WTC11 (cell line): ENCODE results near the gene ALOX15B. TPM values are rescaled to one million over a fixed set of nuclear protein-coding genes. Genes with fewer than 3 reads are reported as not detected.

ENCODE experiments used
- ATAC-seq: fragments of 200-7000 bp; cut with Tn5 transposase; 2 replicates; pipeline ENCODE4 v1.10.0; 2021; ENCODE audit warnings: mild to moderate bottlenecking, moderate library complexity
- CTCF ChIA-PET: fragments of 300-600 bp; sonication (Branson Sonifier 250); formaldehyde crosslinking; loops from one replicate; lab custom pipeline; 2021; ENCODE audit warnings: antibody characterized with exemption; lab: Charles Lee
- POLR2A ChIA-PET: fragments of 350-600 bp; sonication (Branson Sonifier 250); formaldehyde crosslinking; loops from one replicate; lab custom pipeline; 2021; ENCODE audit warnings: antibody characterized with exemption; lab: Charles Lee
- DNase-seq: peaks from one replicate; pipeline ENCODE4 v3.0.0; 2021; ENCODE audit warnings: low spot score
- H3K27ac Mint-ChIP-seq: 2 replicates; pipeline ENCODE4 v1.8.0; 2021; ENCODE audit warnings: mixed read lengths
- H3K27me3 Mint-ChIP-seq: 2 replicates; pipeline ENCODE4 v1.8.0; 2021; ENCODE audit warnings: low read depth, mild to moderate bottlenecking, moderate library complexity, mixed read lengths
- H3K36me3 Mint-ChIP-seq: 2 replicates; pipeline ENCODE4 v1.8.0; 2021; ENCODE audit warnings: mixed read lengths
- H3K4me1 Mint-ChIP-seq: 2 replicates; pipeline ENCODE4 v1.8.0; 2022; ENCODE audit warnings: mixed read lengths
- H3K4me3 Mint-ChIP-seq: 2 replicates; pipeline ENCODE4 v1.8.0; 2021; ENCODE audit warnings: mild to moderate bottlenecking, moderate library complexity, mixed read lengths
- H3K9me3 Mint-ChIP-seq: 2 replicates; pipeline ENCODE4 v1.8.0; 2021; ENCODE audit warnings: mixed read lengths
- AR ChIP-seq: fragments of 250-450 bp; sonication (Bioruptor Pico); IDR thresholded peaks from 2 replicates; pipeline ENCODE4 v1.9.0; 2021; ENCODE audit warnings: mild to moderate bottlenecking
- CBFB ChIP-seq: sonication (generic); formaldehyde crosslinking; IDR thresholded peaks from 2 replicates; pipeline ENCODE4 v1.8.1; 2022; ENCODE audit warnings: mild to moderate bottlenecking, low read depth, missing genetic modification reagents
- E2F1 ChIP-seq: sonication (generic); formaldehyde crosslinking; IDR thresholded peaks from 2 replicates; pipeline ENCODE4 v1.8.0; 2022; ENCODE audit warnings: mild to moderate bottlenecking, missing genetic modification reagents
- FOXP1 ChIP-seq: sonication (generic); formaldehyde crosslinking; IDR thresholded peaks from 2 replicates; pipeline ENCODE4 v1.8.0; 2022; ENCODE audit warnings: missing genetic modification reagents, mild to moderate bottlenecking, moderate library complexity, borderline replicate concordance
- GABPB1 ChIP-seq: sonication (generic); formaldehyde crosslinking; IDR thresholded peaks from 2 replicates; pipeline ENCODE4 v1.8.1; 2023; ENCODE audit warnings: mild to moderate bottlenecking, missing genetic modification reagents
- HMGA2 ChIP-seq: fragments of 250-450 bp; sonication (Bioruptor Pico); IDR thresholded peaks from 2 replicates; pipeline ENCODE4 v1.4.0; 2021; ENCODE audit warnings: mild to moderate bottlenecking, moderate library complexity
- HMGXB4 ChIP-seq: sonication (generic); formaldehyde crosslinking; IDR thresholded peaks from 2 replicates; pipeline ENCODE4 v1.8.1; 2023; ENCODE audit warnings: mild to moderate bottlenecking, moderate library complexity, missing genetic modification reagents
- IRF1 ChIP-seq: sonication (generic); formaldehyde crosslinking; IDR thresholded peaks from 2 replicates; pipeline ENCODE4 v1.8.0; 2023; ENCODE audit warnings: missing genetic modification reagents
- SP1 ChIP-seq: sonication (generic); formaldehyde crosslinking; conservative IDR thresholded peaks from 2 replicates; pipeline ENCODE4 v1.8.1; 2022; ENCODE audit warnings: missing genetic modification reagents
- ZNF281 ChIP-seq: sonication (generic); formaldehyde crosslinking; IDR thresholded peaks from 2 replicates; pipeline ENCODE4 v1.8.0; 2023; ENCODE audit warnings: mild to moderate bottlenecking, missing genetic modification reagents
- ZNF317 ChIP-seq: sonication (generic); formaldehyde crosslinking; IDR thresholded peaks from 2 replicates; pipeline ENCODE4 v1.8.1; 2023; ENCODE audit warnings: low read depth, mild to moderate bottlenecking, moderate library complexity, missing genetic modification reagents, borderline replicate concordance
- total RNA-seq: library from RNA; stranded (reverse); gene quantifications from 3 replicates; pipeline ENCODE4 v1.2.3, GENCODE V29; 2021

ALOX15B gene
- total RNA-seq, 1 experiment from 2014 or later = 0.22 TPM

- peaks cover 15% of the 10 kb centered on the region for H3K4me1 Mint-ChIP-seq
- H3K27me3 Mint-ChIP-seq = peaks cover 2% of the 10 kb centered on the region
- no peak overlapping the region for H3K4me3 Mint-ChIP-seq
- ATAC-seq (peak; percentile 35; the same call in 1 of the 2 replicates), DNase-seq (no peak)
- POLR2A ChIA-PET = interaction anchor here (0.6 kb wide), 1 partner anchor 325 kb away, joined by 4 read pairs; no protein-coding TSS in a partner anchor
- H3K9me3 Mint-ChIP-seq = no peaks in the 10 kb centered on the region
- H3K36me3 Mint-ChIP-seq = no peaks in the 10 kb centered on the region
- no peak overlapping the region for H3K27ac Mint-ChIP-seq
- TF ChIP-seq CBFB = no peak
- no peak for TF ChIP-seq E2F1 (CRISPR knock-in tag)
- no peak for TF ChIP-seq FOXP1 (CRISPR knock-in tag)
- no peak for TF ChIP-seq SP1 (CRISPR knock-in tag)
- CTCF ChIA-PET = interaction anchor here (1.0 to 1.7 kb wide), 10 partner anchors 12 to 301 kb away, joined by 3 to 6 read pairs (median 4); no protein-coding TSS in a partner anchor
Observed at GRCh38 chr17:8044819-8045810, 6.3 kb downstream of the ALOX15B start.

- Mint-ChIP-seq H3K4me3 (no peak overlapping the region), H3K27me3 (peaks cover 3% of the 10 kb centered on the region; the same call in 1 of the 2 replicates), H3K27ac (no peak overlapping the region), H3K36me3 (no peaks in the 10 kb centered on the region), H3K9me3 (no peaks in the 10 kb centered on the region)
- ATAC-seq (no peak), DNase-seq (no peak)
- CTCF ChIA-PET = interaction anchor here (0.7 to 1.6 kb wide), 8 partner anchors 11 to 303 kb away, joined by 3 to 6 read pairs (median 4); partner anchors contain the start of gene CHD3
- POLR2A ChIA-PET = no interaction called here
- TF ChIP-seq IRF1 (CRISPR knock-in tag) = no peak
- TF ChIP-seq HMGXB4 (CRISPR knock-in tag) = no peak
- TF ChIP-seq AR (CRISPR knock-in tag) = no peak
- no peak for TF ChIP-seq HMGA2 (CRISPR knock-in tag)
- TF ChIP-seq GABPB1 (CRISPR knock-in tag) = no peak
- no peak for TF ChIP-seq ZNF281
- TF ChIP-seq ZNF317 (CRISPR knock-in tag) = no peak
- TF ChIP-seq, all 79 proteins: peak for 0
- peaks cover 6% of the 10 kb centered on the region for H3K4me1 Mint-ChIP-seq
Observed at GRCh38 chr17:8046306-8046928, 7.6 kb downstream of the ALOX15B start.
